BLaER1 treated with 17β-estradiol and CSF1 and Interleukin-3, amounts not matched to agents 10 nM and 100 nM (cell line): ENCODE results near the gene DUSP15.
"Not testable (repeated sequence)": the region's sequence is repeated elsewhere in the genome, so short reads cannot be mapped to it uniquely, and the experiment has no call there.

Experiments
- H3K27ac ChIP-seq, 11 experiments: shearing (Covaris generic); formaldehyde crosslinking; 2 replicates each; pipeline ENCODE4 v1.8.1; 2022
- H3K27me3 ChIP-seq, 11 experiments: shearing (Covaris generic); formaldehyde crosslinking; 2 replicates each; pipeline ENCODE4 v1.8.1; 2022
- H3K36me3 ChIP-seq, 11 experiments: shearing (Covaris generic); formaldehyde crosslinking; 2 replicates each; pipeline ENCODE4 v1.8.1; 2022
- H3K4me1 ChIP-seq, 10 experiments: shearing (Covaris generic); formaldehyde crosslinking; 2 replicates each; pipeline ENCODE4 v1.8.1; 2022
- H3K4me2 ChIP-seq, 11 experiments: shearing (Covaris generic); formaldehyde crosslinking; 2 replicates each; pipeline ENCODE4 v1.8.1; 2022
- H3K4me3 ChIP-seq, 10 experiments: shearing (Covaris generic); formaldehyde crosslinking; 2 replicates each; pipeline ENCODE4 v1.8.1; 2022
- H3K9ac ChIP-seq, 11 experiments: shearing (Covaris generic); formaldehyde crosslinking; 2 replicates each; pipeline ENCODE4 v1.8.1; 2022
- H3K9me3 ChIP-seq, 11 experiments: shearing (Covaris generic); formaldehyde crosslinking; replicated peaks in 1 of 11; 2 replicates each; pipeline ENCODE4 v1.8.1; 2022
- H4K20me1 ChIP-seq, 11 experiments: shearing (Covaris generic); formaldehyde crosslinking; 2 replicates each; pipeline ENCODE4 v1.8.1; 2022
- Cebpa-rat ChIP-seq, 11 experiments: shearing (Covaris generic); IDR thresholded peaks; 2 replicates each; pipeline ENCODE4 v1.8.1; 2022

DUSP15 gene, protein sequence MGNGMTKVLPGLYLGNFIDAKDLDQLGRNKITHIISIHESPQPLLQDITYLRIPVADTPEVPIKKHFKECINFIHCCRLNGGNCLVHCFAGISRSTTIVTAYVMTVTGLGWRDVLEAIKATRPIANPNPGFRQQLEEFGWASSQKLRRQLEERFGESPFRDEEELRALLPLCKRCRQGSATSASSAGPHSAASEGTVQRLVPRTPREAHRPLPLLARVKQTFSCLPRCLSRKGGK

DNA sequence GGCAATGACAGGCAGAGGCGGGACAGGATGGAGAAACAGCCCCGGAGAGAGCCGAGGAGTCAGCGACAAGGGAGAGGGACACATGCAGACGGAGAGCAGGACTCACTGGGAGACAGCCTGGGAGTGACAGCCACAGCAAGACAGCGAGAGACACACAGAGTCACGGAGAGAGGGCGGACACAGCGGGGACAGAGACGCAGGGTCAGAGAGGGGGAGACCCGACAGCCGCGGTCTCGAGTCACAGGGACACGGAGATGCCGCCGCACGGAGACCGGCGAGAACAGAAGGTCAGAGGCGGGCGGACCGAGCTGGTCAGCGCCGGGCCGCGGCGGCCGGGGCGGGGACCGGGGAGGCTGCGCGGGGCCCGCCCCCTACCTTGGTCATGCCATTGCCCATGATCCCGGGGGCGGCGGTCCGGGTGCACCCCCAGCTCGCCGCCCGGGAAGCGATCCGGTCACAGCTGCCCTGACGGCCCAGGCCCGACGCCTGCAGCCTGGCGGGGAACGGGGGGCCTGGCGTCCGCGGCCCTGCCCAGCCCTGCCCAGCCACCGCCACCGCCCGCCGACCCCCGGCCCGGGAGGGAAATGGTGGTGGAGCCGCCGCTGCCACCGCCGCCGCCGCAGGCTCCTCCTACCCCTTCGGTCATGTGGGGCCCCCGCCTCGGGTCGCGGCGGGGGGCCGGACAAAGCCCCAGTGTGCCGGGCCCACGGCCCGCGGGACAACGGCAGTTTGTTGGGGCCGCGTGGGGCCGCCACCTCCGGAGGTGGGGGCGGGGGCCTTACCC is at the start of gene DUSP15, which contains the start of gene TTLL9:
Gene DUSP15 (minus strand): TSS at position 586 of the 784 bp plus-strand sequence. CDS start 190 bp downstream, at position 396.
Gene TTLL9 (plus strand): TSS at position 693 of the 784 bp plus-strand sequence. CDS start 493 bp downstream, outside the sequence.
- H3K4me3 ChIP-seq = peak within 1 kb of the TSS; percentile 63 to 78 (median 72)
- peaks cover 0 to 7% (median 0%) of the 10 kb centered on the region in 11 experiments; a peak in 1 of 22 replicates for H4K20me1 ChIP-seq
- peak within 1 kb of the TSS; percentile 39 to 72 (median 67) for H3K27ac ChIP-seq
- H3K9me3 ChIP-seq = no peaks in the 10 kb centered on the region
- no peak for TF ChIP-seq Cebpa-rat (IDR thresholded peaks at IDR 0.05)
- peak within 1 kb of the TSS; percentile 91 to 99 (median 96) for H3K4me2 ChIP-seq
- peak within 1 kb of the TSS; percentile 69 to 87 (median 78) for H3K9ac ChIP-seq
- H3K36me3 ChIP-seq = no peaks in the 10 kb centered on the region
- H3K4me1 ChIP-seq = peaks cover 22 to 52% (median 42%) of the 10 kb centered on the region in 10 experiments
- H3K27me3 ChIP-seq = peaks cover 34 to 44% (median 42%) of the 10 kb centered on the region in 11 experiments

DNA sequence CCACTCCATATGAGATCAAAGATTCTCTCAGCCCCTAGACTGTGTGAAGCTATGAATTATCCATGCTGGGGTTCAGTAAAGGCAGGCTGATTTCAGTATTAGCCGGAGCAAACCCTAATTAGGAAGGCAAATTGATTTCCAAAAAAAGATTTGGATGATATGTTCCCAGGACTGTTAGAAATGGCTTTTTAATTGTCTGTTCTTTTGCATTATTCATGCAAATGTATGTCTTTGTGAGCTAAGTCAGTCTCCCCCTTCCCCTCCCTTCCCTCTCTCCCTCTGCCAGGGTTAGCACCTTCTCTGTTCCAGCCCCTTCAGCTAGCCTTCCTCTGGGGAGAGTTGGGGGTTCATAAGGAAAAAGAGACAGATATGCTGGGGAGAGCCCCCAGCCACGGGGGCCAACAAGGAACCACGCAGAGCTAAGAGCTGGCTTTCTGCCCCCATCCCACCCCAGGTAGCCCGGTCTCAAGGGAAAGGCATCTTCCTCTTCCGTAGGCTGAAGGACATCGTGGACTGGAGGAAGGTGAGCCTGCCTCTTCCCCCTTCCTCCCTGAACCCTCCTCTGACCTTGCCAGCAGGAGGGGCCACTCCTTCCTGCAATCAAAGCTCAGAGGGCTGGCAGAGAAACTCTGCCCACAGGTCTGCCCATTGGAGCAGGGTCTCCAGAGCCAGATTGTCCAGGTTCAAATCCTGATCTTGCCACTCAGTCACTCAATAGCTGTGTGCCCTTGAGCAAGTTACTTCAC is 49.3 kb upstream of the DUSP15 start:
- H4K20me1 ChIP-seq = no peaks in the 10 kb centered on the region
- TF ChIP-seq Cebpa-rat (IDR thresholded peaks at IDR 0.05) = no peak
- no peak overlapping the region for H3K27ac ChIP-seq
- H3K9me3 ChIP-seq = no peaks in the 10 kb centered on the region
- no peak overlapping the region for H3K4me3 ChIP-seq
- H3K4me1 ChIP-seq = peaks cover 15 to 32% (median 27%) of the 10 kb centered on the region in 10 experiments
- H3K36me3 ChIP-seq = no peaks in the 10 kb centered on the region
- no peaks in the 10 kb centered on the region for H3K27me3 ChIP-seq
- H3K4me2 ChIP-seq = no peak overlapping the region
- no peak overlapping the region for H3K9ac ChIP-seq

DNA sequence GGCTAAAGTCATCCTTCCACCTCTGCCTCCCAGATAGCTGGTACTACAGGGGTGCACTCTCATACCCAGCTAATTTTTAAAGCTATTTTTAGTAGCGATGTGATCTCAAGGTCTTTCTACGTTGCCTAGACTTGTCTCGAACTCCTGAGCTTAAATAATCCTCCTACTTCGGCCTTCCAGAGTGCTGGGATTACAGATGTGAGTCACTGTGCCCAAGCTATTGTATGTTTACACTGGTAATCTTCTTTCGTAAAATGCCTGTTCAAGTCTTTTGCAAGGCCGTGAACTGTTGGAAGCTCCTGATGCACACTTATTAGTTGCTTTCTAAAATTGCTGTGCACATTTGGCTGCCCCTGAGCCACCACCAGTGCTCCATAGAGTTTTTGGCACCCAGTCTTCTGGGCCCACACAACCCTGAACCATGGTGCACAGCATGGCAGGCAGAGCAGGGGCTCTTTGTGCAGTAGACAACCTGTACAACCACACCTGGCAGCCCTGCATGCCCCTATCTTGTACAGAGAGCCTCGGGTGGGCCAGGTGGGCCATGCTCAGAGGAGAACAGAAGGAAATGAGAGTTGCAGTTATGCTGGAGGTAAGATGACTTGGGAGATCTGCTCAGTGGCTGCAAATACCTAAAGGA is 48.3 kb upstream of the DUSP15 start:
- Histone ChIP-seq H3K9ac (no peak overlapping the region), H4K20me1 (no peaks in the 10 kb centered on the region), H3K9me3 (no peaks in the 10 kb centered on the region), H3K27ac (no peak overlapping the region), H3K4me3 (no peak overlapping the region), H3K36me3 (no peaks in the 10 kb centered on the region), H3K27me3 (no peaks in the 10 kb centered on the region), H3K4me1 (peaks cover 8 to 27% (median 21%) of the 10 kb centered on the region in 10 experiments), H3K4me2 (peak overlapping the region in 10 of 11 experiments; percentile 7 to 82 (median 40); a peak in 14 of 22 replicates)
- TF ChIP-seq Cebpa-rat (IDR thresholded peaks at IDR 0.05) = no peak

DNA sequence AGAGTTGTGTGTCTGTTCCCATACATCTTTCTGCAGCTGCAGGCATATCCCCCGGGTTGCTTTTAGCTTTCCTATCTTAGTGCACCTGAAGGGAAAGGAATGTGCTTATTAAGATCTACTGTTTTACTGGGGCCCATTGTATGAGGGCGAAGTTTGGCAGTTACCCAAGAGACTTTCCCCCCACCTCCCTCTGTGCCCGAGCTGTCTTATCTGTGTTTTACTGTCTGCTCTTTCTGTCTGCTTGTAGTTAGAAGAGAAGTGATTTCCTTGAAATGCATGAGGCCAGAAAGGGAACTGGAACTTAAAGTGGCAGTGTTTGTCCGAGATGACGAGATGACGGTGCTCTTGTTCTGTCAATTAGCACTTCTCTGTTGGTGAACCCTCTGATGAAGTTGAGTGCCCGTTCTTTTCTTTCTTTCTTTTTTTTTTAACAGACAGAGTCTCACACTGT is 47.7 kb upstream of the DUSP15 start:
- H3K9me3 ChIP-seq, H3K4me3 ChIP-seq, H3K9ac ChIP-seq, H3K27me3 ChIP-seq, H3K36me3 ChIP-seq, H4K20me1 ChIP-seq: not testable (repeated sequence)
- H3K27ac ChIP-seq = 0 out of 22 replicates have a peak overlapping the region, but pooled peaks of 1 of the 11 experiments have one; percentile 13
- H3K4me1 ChIP-seq = peaks cover 2 to 21% (median 15%) of the 10 kb centered on the region in 10 experiments
- peak overlapping the region in 10 of 11 experiments; percentile 7 to 82 (median 40); a peak in 14 of 22 replicates for H3K4me2 ChIP-seq

DNA sequence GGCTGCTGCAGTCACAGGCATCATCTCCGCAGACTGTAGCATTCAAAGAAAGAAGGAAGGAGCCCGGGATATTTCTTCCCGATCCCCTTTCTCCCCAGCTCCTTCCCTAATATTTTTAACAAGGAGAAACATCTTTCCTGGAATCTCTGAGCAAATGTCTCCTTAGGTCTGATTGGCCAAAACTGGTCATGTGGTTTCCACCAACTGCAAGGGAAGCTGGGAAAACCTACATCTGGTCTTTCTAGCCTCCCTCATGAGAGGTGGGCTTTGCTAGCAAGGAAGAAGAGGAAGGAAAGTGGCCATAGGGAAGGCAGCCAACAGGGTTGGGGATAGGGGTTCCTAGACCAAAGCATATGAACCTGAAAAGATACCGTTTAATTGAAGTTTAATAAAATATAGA is 46.4 kb upstream of the DUSP15 start:
- H3K4me1 ChIP-seq = peaks cover 0 to 19% (median 14%) of the 10 kb centered on the region in 10 experiments; a peak in 15 of 20 replicates
- no peaks in the 10 kb centered on the region for H4K20me1 ChIP-seq

DNA sequence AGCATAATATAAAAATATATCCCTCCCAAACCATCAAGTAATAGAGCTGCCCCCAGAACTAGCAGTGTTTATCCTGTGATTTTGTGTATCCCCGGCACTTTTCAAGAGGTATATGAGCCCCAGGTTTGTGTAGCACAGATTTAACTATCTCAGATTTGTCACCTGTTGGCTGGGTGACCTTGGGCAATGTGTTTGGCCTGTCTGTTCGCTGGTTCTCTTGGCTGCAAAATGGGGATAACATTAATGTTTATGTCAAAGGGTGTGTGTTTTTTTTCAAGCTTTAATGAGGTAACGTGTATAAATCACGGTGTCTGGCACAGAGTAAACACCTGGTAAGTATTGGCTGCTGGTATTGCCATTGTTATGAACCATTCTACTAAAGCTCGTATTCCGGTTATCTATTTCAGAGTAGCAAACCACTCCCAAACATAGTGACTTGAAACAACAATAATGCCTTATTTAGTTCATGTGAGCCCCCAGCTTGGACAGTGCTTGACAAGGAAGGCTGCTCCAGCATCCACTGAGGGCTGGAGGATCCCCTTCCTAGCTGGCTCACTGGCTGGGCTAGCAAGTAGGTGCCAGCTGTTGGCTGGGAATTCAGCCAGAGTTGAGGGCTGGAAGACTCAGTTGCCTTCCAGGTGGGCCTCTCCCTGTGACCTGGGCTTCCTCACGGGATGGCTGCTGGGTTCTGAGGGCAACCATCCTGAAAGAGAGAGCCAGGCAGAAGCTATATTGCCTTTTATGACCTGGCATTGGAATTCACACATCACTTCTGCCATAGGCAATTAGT is 45.4 kb upstream of the DUSP15 start:
- Histone ChIP-seq H3K4me1 (peaks cover 0 to 19% (median 14%) of the 10 kb centered on the region in 10 experiments; a peak in 15 of 20 replicates), H3K36me3 (no peaks in the 10 kb centered on the region), H4K20me1 (no peaks in the 10 kb centered on the region), H3K9me3 (no peaks in the 10 kb centered on the region), H3K27ac (no peak overlapping the region), H3K27me3 (no peaks in the 10 kb centered on the region), H3K4me2 (no peak overlapping the region), H3K4me3 (no peak overlapping the region), H3K9ac (no peak overlapping the region)
- no peak for TF ChIP-seq Cebpa-rat (IDR thresholded peaks at IDR 0.05)

More for the DNA sequence above, 46.4 kb upstream of the DUSP15 start:
- no peaks in the 10 kb centered on the region for H3K36me3 ChIP-seq
- H3K27ac ChIP-seq = no peak overlapping the region
- no peak for TF ChIP-seq Cebpa-rat (IDR thresholded peaks at IDR 0.05)
- H3K9ac ChIP-seq = no peak overlapping the region
- H3K4me2 ChIP-seq = no peak overlapping the region
- no peaks in the 10 kb centered on the region for H3K27me3 ChIP-seq
- no peaks in the 10 kb centered on the region for H3K9me3 ChIP-seq
- H3K4me3 ChIP-seq = no peak overlapping the region

DNA sequence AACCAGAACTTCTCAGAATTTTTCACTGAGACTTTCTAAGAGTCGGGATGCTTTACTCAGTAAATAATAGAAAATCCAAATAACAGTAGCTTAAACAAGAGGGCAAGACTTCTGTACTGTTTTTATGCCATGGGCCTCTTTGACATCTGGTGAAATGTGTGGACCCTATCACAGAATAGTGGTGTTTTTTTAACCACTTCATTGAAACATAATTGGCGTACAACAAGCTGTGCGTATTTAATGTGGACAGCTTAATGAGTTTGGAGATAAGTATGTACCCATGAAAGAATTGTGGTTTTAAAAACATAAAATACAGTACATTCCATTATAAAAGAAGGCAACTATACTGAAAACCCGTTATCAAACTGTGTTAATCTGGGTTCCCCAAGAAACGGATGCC is 43.8 kb upstream of the DUSP15 start:
- Histone ChIP-seq H4K20me1 (no peaks in the 10 kb centered on the region), H3K9me3 (no peaks in the 10 kb centered on the region), H3K4me1 (peaks cover 0 to 23% (median 14%) of the 10 kb centered on the region in 10 experiments; a peak in 15 of 20 replicates), H3K4me2 (peak overlapping the region in 1 of 11 experiments; percentile 8; a peak in 1 of 22 replicates), H3K9ac (no peak overlapping the region), H3K36me3 (no peaks in the 10 kb centered on the region), H3K27me3 (no peaks in the 10 kb centered on the region), H3K4me3 (no peak overlapping the region), H3K27ac (no peak overlapping the region)
- no peak for TF ChIP-seq Cebpa-rat (IDR thresholded peaks at IDR 0.05)
